Urothelium cell line (cell line): ENCODE measurements around the gene PSENEN.

Source experiments
- DNase-seq: peaks from one replicate; pipeline ENCODE4 v3.0.0; 2011; ENCODE audit warnings: low spot score, mixed read lengths
- FAIRE-seq: peaks from 2 replicates; lab custom pipeline; 2011; peaks lifted over from hg19 to GRCh38; lab: Jason Lieb, UNC

The PSENEN gene

GRCh38 chr19:35732540-35733179 is 12.8 kb upstream of the PSENEN start:
- DNase-seq (no peak), FAIRE-seq (no peak)

DNA sequence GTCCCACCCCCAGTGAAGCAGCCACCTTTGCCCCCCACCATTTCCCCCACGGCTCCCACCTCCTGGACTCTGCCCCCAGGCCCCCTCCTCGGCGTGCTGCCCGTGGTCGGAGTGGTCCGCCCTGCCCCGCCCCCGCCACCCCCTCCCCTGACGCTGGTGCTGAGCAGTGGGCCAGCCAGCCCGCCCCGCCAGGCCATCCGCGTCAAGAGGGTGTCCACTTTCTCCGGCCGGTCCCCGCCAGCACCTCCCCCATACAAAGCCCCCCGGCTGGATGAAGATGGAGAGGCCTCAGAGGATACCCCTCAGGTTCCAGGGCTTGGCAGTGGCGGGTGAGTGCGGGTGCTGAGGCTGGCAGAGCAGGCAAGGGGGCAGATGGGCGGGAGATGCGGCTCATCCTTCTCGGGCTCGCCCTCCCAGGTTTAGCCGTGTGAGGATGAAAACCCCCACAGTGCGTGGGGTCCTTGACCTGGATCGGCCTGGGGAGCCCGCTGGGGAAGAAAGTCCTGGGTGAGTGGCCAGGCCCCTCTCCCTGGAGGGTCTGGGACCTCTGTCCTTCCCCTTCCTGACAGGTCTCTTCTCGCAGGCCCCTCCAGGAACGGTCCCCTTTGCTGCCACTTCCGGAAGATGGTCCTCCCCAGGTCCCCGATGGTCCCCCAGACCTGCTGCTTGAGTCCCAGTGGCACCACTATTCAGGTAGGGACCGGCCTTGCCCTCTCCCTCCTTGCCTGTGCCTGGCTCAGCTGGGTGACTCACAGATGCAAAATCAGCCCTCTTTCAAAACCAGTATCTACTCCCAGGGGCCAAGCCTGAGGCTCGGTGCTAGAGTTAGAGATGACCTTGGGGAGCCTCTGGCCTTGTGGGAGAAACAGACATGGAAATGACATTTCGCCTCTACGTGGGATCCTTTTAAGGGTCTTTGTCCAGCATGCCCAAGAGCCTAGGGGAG is 12.0 kb upstream of the PSENEN start:
- no peak for FAIRE-seq

DNA sequence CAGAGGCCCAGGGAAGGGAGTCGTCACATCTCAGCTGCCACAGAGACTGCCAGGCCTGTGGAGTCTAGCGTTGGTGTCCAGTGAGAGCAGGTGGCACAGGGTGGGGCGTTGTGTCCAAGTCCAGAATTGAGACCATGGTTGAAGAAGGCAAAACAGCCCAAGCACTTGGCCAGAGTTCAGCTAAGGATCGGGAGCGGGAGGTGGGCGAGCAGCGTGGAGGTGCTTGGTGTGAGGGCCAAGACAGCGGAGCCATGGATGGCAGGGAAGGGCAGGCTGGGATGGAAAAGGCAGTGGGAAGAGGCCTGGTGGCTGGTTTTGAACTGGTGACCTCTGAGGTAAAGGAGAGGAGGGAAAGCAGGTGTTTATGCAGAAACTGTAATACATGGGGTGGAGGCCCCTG is 11.2 kb upstream of the PSENEN start:
- FAIRE-seq (no peak), DNase-seq (no peak)

More for the DNA sequence above, 12.0 kb upstream of the PSENEN start:
- DNase-seq = no peak

GRCh38 chr19:35734889-35735288 is 10.6 kb upstream of the PSENEN start:
- no peak for FAIRE-seq
- no peak for DNase-seq

DNA sequence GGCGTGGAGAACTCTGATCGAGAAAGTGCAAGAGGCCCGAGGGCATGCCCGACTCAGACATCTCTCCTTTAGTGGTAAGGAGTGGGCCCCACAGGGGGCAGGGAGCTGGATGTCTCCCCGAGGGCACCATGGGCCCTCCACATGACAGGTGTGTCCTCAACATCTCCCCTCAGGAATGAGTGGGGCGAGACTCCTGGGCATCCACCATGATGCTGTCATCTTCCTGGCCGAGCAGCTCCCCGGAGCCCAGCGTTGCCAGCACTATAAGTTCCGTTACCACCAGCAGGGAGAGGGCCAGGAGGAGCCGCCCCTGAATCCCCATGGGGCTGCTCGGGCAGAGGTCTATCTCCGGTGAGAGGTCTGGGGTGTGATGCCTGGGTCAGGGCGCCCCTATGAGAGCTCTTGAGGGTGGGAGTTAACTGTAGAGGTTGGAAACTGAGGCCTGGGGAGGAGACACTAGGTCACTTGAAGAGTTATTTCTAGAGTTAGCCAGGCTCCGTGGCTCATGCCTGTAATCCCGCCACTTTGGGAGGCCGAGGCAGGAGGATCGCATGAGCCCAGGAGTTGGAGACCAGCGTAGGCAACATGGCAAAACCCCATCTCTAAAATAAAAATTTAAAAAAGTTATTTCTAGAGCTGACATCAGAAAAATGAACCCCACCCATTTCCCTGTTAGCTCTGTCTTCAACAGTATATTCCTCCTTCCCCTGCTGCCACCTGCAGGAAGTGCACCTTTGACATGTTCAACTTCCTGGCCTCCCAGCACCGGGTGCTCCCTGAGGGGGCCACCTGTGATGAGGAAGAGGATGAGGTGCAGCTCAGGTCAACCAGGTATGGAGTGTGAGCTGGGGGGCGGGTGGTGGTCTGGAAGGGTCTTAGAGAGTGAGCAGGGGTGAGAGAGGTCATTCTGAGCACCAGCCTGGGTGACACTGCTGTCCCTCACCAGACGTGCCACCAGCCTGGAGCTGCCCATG is 8.3 kb upstream of the PSENEN start:
- no peak for FAIRE-seq
- DNase-seq = no peak

GRCh38 chr19:35738021-35738886 is 7.2 kb upstream of the PSENEN start:
- no peak for DNase-seq
- peak; percentile 50 for FAIRE-seq

GRCh38 chr19:35738887-35739229 is 6.6 kb upstream of the PSENEN start:
- DNase-seq (no peak), FAIRE-seq (no peak)

- FAIRE-seq (no peak), DNase-seq (no peak)
Observed at GRCh38 chr19:35739275-35740107, 6.0 kb upstream of the PSENEN start.

- FAIRE-seq (no peak), DNase-seq (no peak)
Observed at GRCh38 chr19:35740108-35740422, 5.4 kb upstream of the PSENEN start.

DNA sequence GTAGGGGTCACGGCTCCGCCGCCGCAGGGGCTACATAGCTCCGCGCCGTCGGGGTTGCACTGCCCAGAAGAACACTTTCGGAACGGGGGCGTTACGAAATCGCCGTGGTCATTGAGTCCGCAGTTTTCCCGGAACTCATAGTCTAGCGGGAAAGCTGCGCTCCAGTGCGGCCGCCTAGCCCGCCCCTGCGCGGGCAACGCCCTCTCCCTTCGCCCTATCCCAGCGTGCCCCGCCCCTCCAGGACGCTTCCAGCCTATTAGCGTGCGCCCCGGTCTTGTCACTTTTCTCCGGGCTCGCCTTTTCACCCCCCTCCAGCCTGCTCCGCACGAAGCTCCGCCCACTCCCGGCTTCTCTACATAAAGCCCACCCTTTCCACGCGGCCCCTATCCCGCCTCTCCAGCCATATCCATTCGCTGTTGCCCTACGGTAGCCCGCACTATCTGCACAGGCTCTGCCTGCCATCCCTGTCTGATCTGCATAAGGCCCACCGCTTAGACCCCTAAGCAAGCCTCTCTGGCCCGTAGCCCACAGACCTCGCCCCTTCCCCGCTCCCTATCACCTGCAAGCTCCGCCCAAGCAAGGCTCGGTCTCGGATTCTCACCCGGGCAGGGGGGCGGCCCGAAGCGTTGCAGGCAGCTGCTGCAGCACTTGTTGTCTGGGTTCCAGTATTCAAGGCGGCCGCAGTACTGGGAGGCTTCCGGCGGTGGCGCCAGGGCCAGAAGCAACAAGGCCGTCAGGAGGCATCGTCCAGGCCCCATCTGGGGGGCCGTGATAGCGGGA is 4.8 kb upstream of the PSENEN start:
- FAIRE-seq = no peak
- DNase-seq = peak; percentile 93

GRCh38 chr19:35741203-35741515 is 4.3 kb upstream of the PSENEN start:
- FAIRE-seq (no peak), DNase-seq (no peak)

DNA sequence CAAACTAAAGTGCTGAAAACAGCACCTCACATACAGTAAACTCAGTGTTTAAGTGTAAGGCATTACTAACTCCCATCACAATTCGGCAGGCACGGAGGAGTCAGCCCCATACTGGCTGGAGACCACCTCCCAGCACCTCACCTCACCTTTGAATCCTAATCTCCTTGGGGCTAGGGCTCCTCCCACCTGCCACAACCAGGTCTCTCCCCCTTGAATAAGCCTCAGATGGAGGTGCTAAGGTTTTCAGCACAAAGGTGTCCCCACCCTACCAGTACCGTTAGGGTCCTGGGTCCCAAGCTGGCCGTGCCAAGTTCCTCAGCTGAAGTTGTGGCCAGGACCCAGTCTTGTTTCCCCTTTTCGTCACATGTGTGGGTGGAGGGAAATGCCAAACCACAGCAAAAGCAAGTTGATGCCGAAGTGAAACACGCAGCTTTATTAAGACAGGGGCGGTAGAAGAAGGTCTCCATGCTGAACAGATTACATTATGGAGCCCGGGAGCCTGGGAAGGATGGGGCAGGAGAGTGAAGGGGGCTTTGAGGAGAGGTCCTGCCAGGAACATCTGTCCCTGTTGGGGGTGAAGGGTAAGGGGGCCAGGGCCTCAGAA is 3.2 kb upstream of the PSENEN start, which contains the start of gene IGFLR1:
Gene IGFLR1, minus strand, starts transcription at position 332 of the 604 bp plus-strand sequence. CDS start 1,272 bp downstream, outside the sequence.
- no peak for DNase-seq

DNA sequence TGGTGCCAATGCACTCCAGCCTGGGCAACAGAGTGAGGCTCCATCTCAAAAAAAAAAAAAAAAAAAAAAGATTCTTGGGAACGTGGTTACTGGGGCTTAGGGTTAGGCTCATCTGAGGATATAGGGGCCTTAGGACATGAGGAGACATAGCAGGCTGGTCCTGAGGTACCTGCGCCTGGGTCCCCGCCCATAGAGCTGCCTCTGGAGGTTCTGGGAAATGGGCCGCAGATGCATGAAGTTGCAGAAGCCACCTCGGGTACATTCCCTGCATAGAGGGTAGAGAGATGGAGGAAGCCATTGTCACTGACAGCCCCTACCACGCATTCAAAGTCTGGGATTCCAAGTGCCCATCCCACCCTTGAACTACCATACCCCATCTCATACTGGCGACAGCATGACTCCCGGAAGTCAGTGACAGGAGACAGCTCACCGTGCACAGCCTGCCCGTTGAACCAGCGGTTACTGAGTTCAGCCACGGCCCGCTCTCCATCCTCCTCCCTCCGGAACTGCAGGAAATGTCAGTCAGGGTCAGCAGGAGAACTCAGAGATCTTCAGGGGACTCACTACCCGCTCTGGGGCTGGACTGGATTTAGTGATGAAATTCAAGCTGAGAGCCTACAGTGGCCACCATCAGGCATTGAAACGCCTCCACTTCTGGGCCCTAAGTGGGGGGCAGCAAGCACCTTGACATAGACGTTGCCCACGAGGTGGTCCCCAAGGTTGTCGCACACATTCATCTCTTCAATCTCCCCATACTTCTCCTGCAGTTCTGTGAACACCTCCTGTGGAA is 1.6 kb upstream of the PSENEN start:
- FAIRE-seq (no peak), DNase-seq (no peak)

More for the DNA sequence above, 3.2 kb upstream of the PSENEN start, which contains the start of gene IGFLR1:
- FAIRE-seq = no peak

- DNase-seq (peak; percentile 93), FAIRE-seq (no peak)
Observed at GRCh38 chr19:35744430-35745327, 772 bp upstream of the PSENEN start.

- DNase-seq (no peak), FAIRE-seq (no peak)
Observed at GRCh38 chr19:35746087-35746462, 624 bp downstream of the PSENEN start.

GRCh38 chr19:35746531-35746930 is 1.1 kb downstream of the PSENEN start:
- no peak for FAIRE-seq
- no peak for DNase-seq
